H9 (cell line): Measurements from ENCODE around the gene HES4. TPM values are rescaled to one million over a fixed set of nuclear protein-coding genes. Genes with fewer than 3 reads are reported as not detected.

ENCODE experiments used
- DNase-seq: peaks from one replicate; pipeline ENCODE4 v3.0.0-alpha.2; 2017
- H2AFZ ChIP-seq: one replicate; pipeline ENCODE4 v1.6.1; 2013; ENCODE audit warnings: mild to moderate bottlenecking, low read length, control low read depth, moderate library complexity
- H2AK5ac ChIP-seq: 2 replicates; pipeline ENCODE4 v1.6.1; 2013; ENCODE audit warnings: low read length, control low read depth, mixed read lengths; ENCODE audit not compliant: insufficient read length
- H2BK120ac ChIP-seq: one replicate; pipeline ENCODE4 v1.6.1; 2013; ENCODE audit warnings: low read depth, mild to moderate bottlenecking, low read length, control low read depth, inconsistent platforms; ENCODE audit not compliant: poor library complexity, severe bottlenecking
- H2BK12ac ChIP-seq: 2 replicates; pipeline ENCODE4 v1.6.1; 2013; ENCODE audit warnings: low read length, control low read depth, mixed read lengths, low read depth; ENCODE audit not compliant: insufficient read length
- H2BK15ac ChIP-seq: 2 replicates; pipeline ENCODE4 v1.6.1; 2013; ENCODE audit warnings: low read depth, low read length, control low read depth
- H2BK20ac ChIP-seq: one replicate; pipeline ENCODE4 v1.6.1; 2013; ENCODE audit warnings: low read depth, mild to moderate bottlenecking, low read length, control low read depth, inconsistent platforms; ENCODE audit not compliant: poor library complexity, severe bottlenecking
- H2BK5ac ChIP-seq: 2 replicates; pipeline ENCODE4 v1.6.1; 2013; ENCODE audit warnings: low read length, control low read depth, mixed read lengths; ENCODE audit not compliant: insufficient read length
- H3K14ac ChIP-seq: 2 replicates; pipeline ENCODE4 v1.6.1; 2013; ENCODE audit warnings: low read length, control low read depth; ENCODE audit not compliant: insufficient read depth
- H3K18ac ChIP-seq: 2 replicates; pipeline ENCODE4 v1.6.1; 2013; ENCODE audit warnings: low read depth, mild to moderate bottlenecking, mixed read lengths, low read length, control low read depth; ENCODE audit not compliant: insufficient read length
- H3K23ac ChIP-seq: 2 replicates; pipeline ENCODE4 v1.6.1; 2013; ENCODE audit warnings: low read length, control low read depth, mixed read lengths, low read depth; ENCODE audit not compliant: insufficient read length
- H3K23me2 ChIP-seq: 2 replicates; pipeline ENCODE4 v1.6.1; 2013; ENCODE audit warnings: low read depth, mild to moderate bottlenecking, mixed read lengths, low read length, control low read depth; ENCODE audit not compliant: insufficient read length, poor library complexity, severe bottlenecking
- H3K27ac ChIP-seq: 2 replicates; pipeline ENCODE4 v1.5.1; 2013; ENCODE audit warnings: low read length, control low read depth, mixed read lengths, low read depth; ENCODE audit not compliant: insufficient read length
- H3K27me3 ChIP-seq: 2 replicates; pipeline ENCODE4 v1.6.1; 2013; ENCODE audit warnings: low read length, control low read depth, inconsistent platforms; ENCODE audit not compliant: insufficient read depth
- H3K4ac ChIP-seq: 2 replicates; pipeline ENCODE4 v1.6.1; 2013; ENCODE audit warnings: low read depth, mild to moderate bottlenecking, control low read depth, inconsistent platforms, low read length, moderate library complexity
- H3K4me1 ChIP-seq: 2 replicates; pipeline ENCODE4 v1.6.1; 2013; ENCODE audit warnings: low read length, control low read depth, inconsistent platforms; ENCODE audit not compliant: insufficient read depth
- H3K4me2 ChIP-seq: 2 replicates; pipeline ENCODE4 v1.6.1; 2013; ENCODE audit warnings: low read length, control low read depth, mixed read lengths; ENCODE audit not compliant: insufficient read length, insufficient read depth
- H3K56ac ChIP-seq: 2 replicates; pipeline ENCODE4 v1.6.1; 2013; ENCODE audit warnings: low read depth, mild to moderate bottlenecking, mixed read lengths, low read length, control low read depth; ENCODE audit not compliant: insufficient read length
- H3K79me1 ChIP-seq: 2 replicates; pipeline ENCODE4 v1.6.1; 2013; ENCODE audit warnings: low read depth, mild to moderate bottlenecking, moderate library complexity, low read length, control low read depth, inconsistent platforms; ENCODE audit not compliant: insufficient read depth, poor library complexity, severe bottlenecking
- H3K79me2 ChIP-seq: 2 replicates; pipeline ENCODE4 v1.6.1; 2013; ENCODE audit warnings: low read length, control low read depth, inconsistent platforms; ENCODE audit not compliant: insufficient read depth
- H3K9ac ChIP-seq: 2 replicates; pipeline ENCODE4 v1.6.1; 2013; ENCODE audit warnings: low read length, control low read depth, mixed read lengths; ENCODE audit not compliant: insufficient read length; ENCODE audit errors: extremely low read depth
- H3K9me3 ChIP-seq: one replicate; pipeline ENCODE4 v1.6.1; 2013; ENCODE audit warnings: low read depth, low read length, inconsistent platforms; ENCODE audit not compliant: control insufficient read depth
- H3T11ph ChIP-seq: one replicate; pipeline ENCODE4 v1.6.1; 2013; ENCODE audit warnings: mild to moderate bottlenecking, low read length, control low read depth, inconsistent platforms
- H4K20me1 ChIP-seq: one replicate; pipeline ENCODE4 v1.6.1; 2013; ENCODE audit not compliant: control insufficient read depth, insufficient read length, insufficient read depth
- H4K5ac ChIP-seq: 2 replicates; pipeline ENCODE4 v1.6.1; 2013; ENCODE audit warnings: low read depth, mild to moderate bottlenecking, mixed read lengths, low read length, control low read depth; ENCODE audit not compliant: insufficient read length
- H4K8ac ChIP-seq: replicated peaks from 2 replicates; pipeline ENCODE4 v1.6.1; 2013; ENCODE audit warnings: low read length, control low read depth, mixed read lengths, low read depth; ENCODE audit not compliant: insufficient read length
- H4K91ac ChIP-seq: 2 replicates; pipeline ENCODE4 v1.6.1; 2013; ENCODE audit warnings: low read depth, mild to moderate bottlenecking, moderate library complexity, mixed read lengths, low read length, control low read depth; ENCODE audit not compliant: insufficient read length
- H3K27ac Mint-ChIP-seq, 3 experiments: 2 replicates in 2 of 3; 3 replicates in 1 of 3; pipeline ENCODE4 v1.8.0; 2020 to 2021; ENCODE audit warnings: mixed read lengths in 3 of 3, mild to moderate bottlenecking in 1 of 3, moderate library complexity in 1 of 3
- H3K27me3 Mint-ChIP-seq: 2 replicates; pipeline ENCODE4 v1.8.0; 2021; ENCODE audit warnings: low read depth, mild to moderate bottlenecking, moderate library complexity, mixed read lengths
- H3K36me3 Mint-ChIP-seq, 3 experiments: 2 replicates in 2 of 3; 3 replicates in 1 of 3; pipeline ENCODE4 v1.8.0; 2020 to 2021; ENCODE audit warnings: low read depth in 3 of 3, mixed read lengths in 3 of 3; ENCODE audit not compliant: insufficient read depth in 1 of 3
- H3K4me1 Mint-ChIP-seq, 2 experiments: 2 replicates each; pipeline ENCODE4 v1.8.0; 2020; ENCODE audit warnings: mixed read lengths in 2 of 2
- H3K4me3 Mint-ChIP-seq, 2 experiments: 2 replicates in 1 of 2; 3 replicates in 1 of 2; pipeline ENCODE4 v1.8.0; 2020 to 2021; ENCODE audit warnings: mild to moderate bottlenecking in 2 of 2, mixed read lengths in 2 of 2, moderate library complexity in 1 of 2
- H3K9me3 Mint-ChIP-seq, 2 experiments: 2 replicates in 1 of 2; 3 replicates in 1 of 2; pipeline ENCODE4 v1.8.0; 2020; ENCODE audit warnings: mild to moderate bottlenecking in 2 of 2, mixed read lengths in 2 of 2, moderate library complexity in 1 of 2
- WGBS: extraction: QIAGEN DNeasy Blood & Tissue Kit; methylation state at CpG from one replicate; pipeline ENCODE4 v1.1.7; 2013; ENCODE audit warnings: missing lambda C conversion rate, low lambda C conversion rate, mixed read lengths; ENCODE audit not compliant: insufficient read length; ENCODE audit errors: extremely low coverage; 5-methylcytosine and 5-hydroxymethylcytosine counted together
- total RNA-seq: library from RNA; stranded (reverse); gene quantifications from 2 replicates; pipeline ENCODE4 v1.2.1, GENCODE V29; 2021
- TF ChIP-seq, protein P1 (sequence below): fragments of 200-600 bp; sonication (generic); conservative IDR thresholded peaks from 3 replicates; pipeline ENCODE4 v1.8.0; 2021; ENCODE audit warnings: antibody characterized with exemption, mild to moderate bottlenecking

Gene HES4
- total RNA-seq, 1 experiment from 2014 or later, result 4.0 TPM

DNA sequence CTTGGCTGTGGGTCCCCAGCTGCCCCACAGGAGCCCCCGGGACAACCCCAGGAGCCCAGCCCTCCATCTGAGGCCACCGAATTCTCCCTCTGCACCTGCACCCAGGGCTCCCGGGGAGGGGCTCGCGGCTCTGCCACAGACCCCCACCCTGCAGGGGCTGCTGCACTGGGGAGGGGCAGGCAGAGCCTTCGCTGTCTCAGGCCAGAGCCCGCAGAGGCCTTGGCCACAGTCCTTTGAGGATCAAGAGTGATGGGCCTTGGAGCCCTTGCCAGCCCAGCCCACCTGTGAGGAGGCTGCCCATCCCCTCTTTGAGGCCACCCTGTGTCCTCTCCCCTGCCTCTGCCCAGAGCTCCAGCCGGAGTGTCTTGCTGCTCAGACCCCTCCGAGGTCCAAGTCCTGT is 24.5 kb downstream of the HES4 start:
- H4K20me1 ChIP-seq, result no peaks in the 10 kb centered on the region
- H3K9ac ChIP-seq, result no peak overlapping the region
- H3K9me3 Mint-ChIP-seq, result peaks cover 4 to 6% of the 10 kb centered on the region in 2 experiments
- H3K27me3 ChIP-seq, result no peaks in the 10 kb centered on the region; the same call in 1 of the 2 replicates
- H4K5ac ChIP-seq, result no peak overlapping the region
- H3K9me3 ChIP-seq, result no peaks in the 10 kb centered on the region
- H2BK15ac ChIP-seq, result no peak overlapping the region
- no peak overlapping the region for H2AFZ ChIP-seq
- TF ChIP-seq, protein P1, sequence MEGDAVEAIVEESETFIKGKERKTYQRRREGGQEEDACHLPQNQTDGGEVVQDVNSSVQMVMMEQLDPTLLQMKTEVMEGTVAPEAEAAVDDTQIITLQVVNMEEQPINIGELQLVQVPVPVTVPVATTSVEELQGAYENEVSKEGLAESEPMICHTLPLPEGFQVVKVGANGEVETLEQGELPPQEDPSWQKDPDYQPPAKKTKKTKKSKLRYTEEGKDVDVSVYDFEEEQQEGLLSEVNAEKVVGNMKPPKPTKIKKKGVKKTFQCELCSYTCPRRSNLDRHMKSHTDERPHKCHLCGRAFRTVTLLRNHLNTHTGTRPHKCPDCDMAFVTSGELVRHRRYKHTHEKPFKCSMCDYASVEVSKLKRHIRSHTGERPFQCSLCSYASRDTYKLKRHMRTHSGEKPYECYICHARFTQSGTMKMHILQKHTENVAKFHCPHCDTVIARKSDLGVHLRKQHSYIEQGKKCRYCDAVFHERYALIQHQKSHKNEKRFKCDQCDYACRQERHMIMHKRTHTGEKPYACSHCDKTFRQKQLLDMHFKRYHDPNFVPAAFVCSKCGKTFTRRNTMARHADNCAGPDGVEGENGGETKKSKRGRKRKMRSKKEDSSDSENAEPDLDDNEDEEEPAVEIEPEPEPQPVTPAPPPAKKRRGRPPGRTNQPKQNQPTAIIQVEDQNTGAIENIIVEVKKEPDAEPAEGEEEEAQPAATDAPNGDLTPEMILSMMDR, result no peak
- H2AK5ac ChIP-seq, result no peak overlapping the region
- no peaks in the 10 kb centered on the region for H3K4me1 ChIP-seq
- no peak overlapping the region for H3K23ac ChIP-seq
- no peak overlapping the region for H4K91ac ChIP-seq
- H3K79me2 ChIP-seq, result no peaks in the 10 kb centered on the region
- H3K23me2 ChIP-seq, result no peaks in the 10 kb centered on the region
- no peak overlapping the region for H3K14ac ChIP-seq
- peak overlapping the region in 1 of 2 experiments; percentile 26; a peak in 1 of 5 replicates for H3K4me3 Mint-ChIP-seq
- H2BK20ac ChIP-seq, result no peak overlapping the region
- DNase-seq, result no peak
- H3K4me2 ChIP-seq, result no peak overlapping the region
- H3K27me3 Mint-ChIP-seq, result peaks cover 47% of the 10 kb centered on the region
- H3K4ac ChIP-seq, result no peak overlapping the region
- H3K27ac ChIP-seq, result no peak overlapping the region
- H3K27ac Mint-ChIP-seq, result no peak overlapping the region
- H3T11ph ChIP-seq, result no peak overlapping the region
- WGBS, result no CpG with 5 or more reads among the region's 9 CpGs
- no peaks in the 10 kb centered on the region for H3K79me1 ChIP-seq
- no peak overlapping the region for H3K18ac ChIP-seq
- no peak overlapping the region for H4K8ac ChIP-seq
- H3K56ac ChIP-seq, result no peak overlapping the region
- no peak overlapping the region for H2BK12ac ChIP-seq
- H3K36me3 Mint-ChIP-seq, result peaks cover 0 to 6% (median 4%) of the 10 kb centered on the region in 3 experiments; a peak in 4 of 7 replicates
- H2BK120ac ChIP-seq, result no peak overlapping the region
- peaks cover 5 to 9% of the 10 kb centered on the region in 2 experiments; a peak in 3 of 4 replicates for H3K4me1 Mint-ChIP-seq
- H2BK5ac ChIP-seq, result no peak overlapping the region
